D721Med (cell line): ENCODE data around the gene SV2A.
"Not testable (repeated sequence)": the region's sequence is repeated elsewhere in the genome, so short reads cannot be mapped to it uniquely, and the experiment has no call there.

Experiments
- DNase-seq: peaks from one replicate; pipeline ENCODE4 v3.0.0; 2011; ENCODE audit warnings: low spot score; ENCODE audit not compliant: insufficient read length
- FAIRE-seq: peaks from 2 replicates; lab custom pipeline; 2011; peaks lifted over from hg19 to GRCh38; lab: Jason Lieb, UNC
- CTCF ChIP-seq: IDR thresholded peaks from 2 replicates; pipeline ENCODE4 v1.5.1; 2012; ENCODE audit warnings: mild to moderate bottlenecking, control low read depth; ENCODE audit not compliant: insufficient read depth; ENCODE audit errors: missing control alignments

SV2A gene

GRCh38 chr1:149886396-149887195, 31.0 kb downstream of the SV2A start:
- DNase-seq (no peak), FAIRE-seq (peak; percentile 88)
- TF ChIP-seq CTCF: no peak

GRCh38 chr1:149886121-149886395, 31.6 kb downstream of the SV2A start:
- DNase-seq, FAIRE-seq: not testable (repeated sequence)

- FAIRE-seq (no peak), DNase-seq (no peak)
- no peak for TF ChIP-seq CTCF
Measured at GRCh38 chr1:149885339-149886120, 32.1 kb downstream of the SV2A start.

GRCh38 chr1:149884433-149885338, 33.0 kb downstream of the SV2A start:
- FAIRE-seq (peak; percentile 48), DNase-seq (no peak)
- no peak for TF ChIP-seq CTCF

GRCh38 chr1:149883598-149884247, 33.9 kb downstream of the SV2A start:
- FAIRE-seq (no peak), DNase-seq (no peak)
- no peak for TF ChIP-seq CTCF

- DNase-seq (no peak), FAIRE-seq (no peak)
- TF ChIP-seq CTCF: no peak
Measured at GRCh38 chr1:149881876-149882275, 35.8 kb downstream of the SV2A start.

- FAIRE-seq (no peak), DNase-seq (no peak)
- TF ChIP-seq CTCF: no peak
Measured at GRCh38 chr1:149879556-149879955, 38.1 kb downstream of the SV2A start.
